H9 (cell line): ENCODE data around the gene CHCHD1. TPM values are rescaled to one million over a fixed set of nuclear protein-coding genes. Genes with fewer than 3 reads are reported as not detected.

Experiments
- DNase-seq: peaks from one replicate; pipeline ENCODE4 v3.0.0-alpha.2; 2017
- H2AFZ ChIP-seq: one replicate; pipeline ENCODE4 v1.6.1; 2013; ENCODE audit warnings: mild to moderate bottlenecking, low read length, control low read depth, moderate library complexity
- H2AK5ac ChIP-seq: 2 replicates; pipeline ENCODE4 v1.6.1; 2013; ENCODE audit warnings: low read length, control low read depth, mixed read lengths; ENCODE audit not compliant: insufficient read length
- H2BK120ac ChIP-seq: one replicate; pipeline ENCODE4 v1.6.1; 2013; ENCODE audit warnings: low read depth, mild to moderate bottlenecking, low read length, control low read depth, inconsistent platforms; ENCODE audit not compliant: poor library complexity, severe bottlenecking
- H2BK12ac ChIP-seq: 2 replicates; pipeline ENCODE4 v1.6.1; 2013; ENCODE audit warnings: low read length, control low read depth, mixed read lengths, low read depth; ENCODE audit not compliant: insufficient read length
- H2BK15ac ChIP-seq: 2 replicates; pipeline ENCODE4 v1.6.1; 2013; ENCODE audit warnings: low read depth, low read length, control low read depth
- H2BK20ac ChIP-seq: one replicate; pipeline ENCODE4 v1.6.1; 2013; ENCODE audit warnings: low read depth, mild to moderate bottlenecking, low read length, control low read depth, inconsistent platforms; ENCODE audit not compliant: poor library complexity, severe bottlenecking
- H2BK5ac ChIP-seq: 2 replicates; pipeline ENCODE4 v1.6.1; 2013; ENCODE audit warnings: low read length, control low read depth, mixed read lengths; ENCODE audit not compliant: insufficient read length
- H3K14ac ChIP-seq: 2 replicates; pipeline ENCODE4 v1.6.1; 2013; ENCODE audit warnings: low read length, control low read depth; ENCODE audit not compliant: insufficient read depth
- H3K18ac ChIP-seq: 2 replicates; pipeline ENCODE4 v1.6.1; 2013; ENCODE audit warnings: low read depth, mild to moderate bottlenecking, mixed read lengths, low read length, control low read depth; ENCODE audit not compliant: insufficient read length
- H3K23ac ChIP-seq: 2 replicates; pipeline ENCODE4 v1.6.1; 2013; ENCODE audit warnings: low read length, control low read depth, mixed read lengths, low read depth; ENCODE audit not compliant: insufficient read length
- H3K23me2 ChIP-seq: 2 replicates; pipeline ENCODE4 v1.6.1; 2013; ENCODE audit warnings: low read depth, mild to moderate bottlenecking, mixed read lengths, low read length, control low read depth; ENCODE audit not compliant: insufficient read length, poor library complexity, severe bottlenecking
- H3K27ac ChIP-seq: 2 replicates; pipeline ENCODE4 v1.5.1; 2013; ENCODE audit warnings: low read length, control low read depth, mixed read lengths, low read depth; ENCODE audit not compliant: insufficient read length
- H3K27me3 ChIP-seq: 2 replicates; pipeline ENCODE4 v1.6.1; 2013; ENCODE audit warnings: low read length, control low read depth, inconsistent platforms; ENCODE audit not compliant: insufficient read depth
- H3K4ac ChIP-seq: 2 replicates; pipeline ENCODE4 v1.6.1; 2013; ENCODE audit warnings: low read depth, mild to moderate bottlenecking, control low read depth, inconsistent platforms, low read length, moderate library complexity
- H3K4me1 ChIP-seq: 2 replicates; pipeline ENCODE4 v1.6.1; 2013; ENCODE audit warnings: low read length, control low read depth, inconsistent platforms; ENCODE audit not compliant: insufficient read depth
- H3K4me2 ChIP-seq: 2 replicates; pipeline ENCODE4 v1.6.1; 2013; ENCODE audit warnings: low read length, control low read depth, mixed read lengths; ENCODE audit not compliant: insufficient read length, insufficient read depth
- H3K56ac ChIP-seq: 2 replicates; pipeline ENCODE4 v1.6.1; 2013; ENCODE audit warnings: low read depth, mild to moderate bottlenecking, mixed read lengths, low read length, control low read depth; ENCODE audit not compliant: insufficient read length
- H3K79me1 ChIP-seq: 2 replicates; pipeline ENCODE4 v1.6.1; 2013; ENCODE audit warnings: low read depth, mild to moderate bottlenecking, moderate library complexity, low read length, control low read depth, inconsistent platforms; ENCODE audit not compliant: insufficient read depth, poor library complexity, severe bottlenecking
- H3K79me2 ChIP-seq: 2 replicates; pipeline ENCODE4 v1.6.1; 2013; ENCODE audit warnings: low read length, control low read depth, inconsistent platforms; ENCODE audit not compliant: insufficient read depth
- H3K9ac ChIP-seq: 2 replicates; pipeline ENCODE4 v1.6.1; 2013; ENCODE audit warnings: low read length, control low read depth, mixed read lengths; ENCODE audit not compliant: insufficient read length; ENCODE audit errors: extremely low read depth
- H3K9me3 ChIP-seq: one replicate; pipeline ENCODE4 v1.6.1; 2013; ENCODE audit warnings: low read depth, low read length, inconsistent platforms; ENCODE audit not compliant: control insufficient read depth
- H3T11ph ChIP-seq: one replicate; pipeline ENCODE4 v1.6.1; 2013; ENCODE audit warnings: mild to moderate bottlenecking, low read length, control low read depth, inconsistent platforms
- H4K20me1 ChIP-seq: one replicate; pipeline ENCODE4 v1.6.1; 2013; ENCODE audit not compliant: control insufficient read depth, insufficient read length, insufficient read depth
- H4K5ac ChIP-seq: 2 replicates; pipeline ENCODE4 v1.6.1; 2013; ENCODE audit warnings: low read depth, mild to moderate bottlenecking, mixed read lengths, low read length, control low read depth; ENCODE audit not compliant: insufficient read length
- H4K8ac ChIP-seq: replicated peaks from 2 replicates; pipeline ENCODE4 v1.6.1; 2013; ENCODE audit warnings: low read length, control low read depth, mixed read lengths, low read depth; ENCODE audit not compliant: insufficient read length
- H4K91ac ChIP-seq: 2 replicates; pipeline ENCODE4 v1.6.1; 2013; ENCODE audit warnings: low read depth, mild to moderate bottlenecking, moderate library complexity, mixed read lengths, low read length, control low read depth; ENCODE audit not compliant: insufficient read length
- H3K27ac Mint-ChIP-seq, 3 experiments: 2 replicates in 2 of 3; 3 replicates in 1 of 3; pipeline ENCODE4 v1.8.0; 2020 to 2021; ENCODE audit warnings: mixed read lengths in 3 of 3, mild to moderate bottlenecking in 1 of 3, moderate library complexity in 1 of 3
- H3K27me3 Mint-ChIP-seq: 2 replicates; pipeline ENCODE4 v1.8.0; 2021; ENCODE audit warnings: low read depth, mild to moderate bottlenecking, moderate library complexity, mixed read lengths
- H3K36me3 Mint-ChIP-seq, 3 experiments: 2 replicates in 2 of 3; 3 replicates in 1 of 3; pipeline ENCODE4 v1.8.0; 2020 to 2021; ENCODE audit warnings: low read depth in 3 of 3, mixed read lengths in 3 of 3; ENCODE audit not compliant: insufficient read depth in 1 of 3
- H3K4me1 Mint-ChIP-seq, 2 experiments: 2 replicates each; pipeline ENCODE4 v1.8.0; 2020; ENCODE audit warnings: mixed read lengths in 2 of 2
- H3K4me3 Mint-ChIP-seq, 2 experiments: 2 replicates in 1 of 2; 3 replicates in 1 of 2; pipeline ENCODE4 v1.8.0; 2020 to 2021; ENCODE audit warnings: mild to moderate bottlenecking in 2 of 2, mixed read lengths in 2 of 2, moderate library complexity in 1 of 2
- H3K9me3 Mint-ChIP-seq, 2 experiments: 2 replicates in 1 of 2; 3 replicates in 1 of 2; pipeline ENCODE4 v1.8.0; 2020; ENCODE audit warnings: mild to moderate bottlenecking in 2 of 2, mixed read lengths in 2 of 2, moderate library complexity in 1 of 2
- WGBS: extraction: QIAGEN DNeasy Blood & Tissue Kit; methylation state at CpG from one replicate; pipeline ENCODE4 v1.1.7; 2013; ENCODE audit warnings: missing lambda C conversion rate, low lambda C conversion rate, mixed read lengths; ENCODE audit not compliant: insufficient read length; ENCODE audit errors: extremely low coverage; 5-methylcytosine and 5-hydroxymethylcytosine counted together
- total RNA-seq: library from RNA; stranded (reverse); gene quantifications from 2 replicates; pipeline ENCODE4 v1.2.1, GENCODE V29; 2021
- TF ChIP-seq, protein P1 (sequence below): fragments of 200-600 bp; sonication (generic); conservative IDR thresholded peaks from 3 replicates; pipeline ENCODE4 v1.8.0; 2021; ENCODE audit warnings: antibody characterized with exemption, mild to moderate bottlenecking

Gene CHCHD1
- total RNA-seq, 1 experiment from 2014 or later, result 45.9 TPM

DNA sequence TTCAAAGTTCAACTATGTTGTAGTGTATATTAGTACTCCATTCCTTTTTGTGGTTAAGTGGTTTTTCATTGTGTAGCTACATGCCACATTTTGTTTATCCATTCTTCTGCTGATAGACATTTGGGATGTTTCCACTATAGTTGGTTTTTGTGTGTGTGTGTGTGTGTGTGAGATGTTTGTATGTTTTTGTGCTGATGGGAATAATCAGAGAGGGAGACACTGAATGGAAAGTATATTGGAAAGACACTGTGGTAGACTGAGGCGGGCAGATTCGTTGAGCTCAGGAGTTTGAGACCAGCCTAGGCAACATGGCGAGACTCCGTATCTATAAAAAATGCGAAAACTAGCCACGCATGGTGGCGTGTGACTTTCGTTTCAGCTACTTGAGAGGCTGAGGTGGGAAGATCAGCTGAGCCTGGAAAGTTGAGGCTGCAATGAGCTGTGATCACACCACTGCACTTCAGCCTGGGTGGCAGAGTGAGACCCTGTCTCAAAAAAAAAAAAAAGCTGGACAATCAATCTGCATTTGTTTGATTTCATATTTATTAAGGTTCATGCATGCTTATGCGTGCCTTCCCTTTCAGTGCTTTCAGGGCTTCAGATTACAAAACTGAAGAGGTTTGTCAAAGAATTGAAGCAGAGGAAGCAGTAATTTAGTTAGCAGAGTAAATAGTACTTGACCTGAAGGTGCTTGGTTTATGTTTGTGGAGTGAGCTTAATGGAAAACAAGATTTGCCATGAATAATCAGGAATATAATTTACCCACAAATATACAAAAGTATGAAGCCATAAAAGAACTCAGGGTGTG, 22.9 kb upstream of the CHCHD1 start:
- no peaks in the 10 kb centered on the region for H3K79me2 ChIP-seq
- Mint-ChIP-seq H3K27me3 (no peaks in the 10 kb centered on the region), H3K4me1 (peaks cover 0 to 3% of the 10 kb centered on the region in 2 experiments; a peak in 1 of 4 replicates)

More for the DNA sequence above, 22.9 kb upstream of the CHCHD1 start:
- Histone ChIP-seq H3K27ac (no peak overlapping the region), H3K4me2 (no peak overlapping the region), H3K4me1 (no peaks in the 10 kb centered on the region), H2AFZ (no peak overlapping the region), H4K20me1 (no peaks in the 10 kb centered on the region), H4K8ac (no peak overlapping the region), H2BK12ac (no peak overlapping the region), H4K91ac (no peak overlapping the region), H3K4ac (no peak overlapping the region), H2BK5ac (no peak overlapping the region), H3T11ph (no peak overlapping the region), H3K56ac (no peak overlapping the region), H3K23ac (no peak overlapping the region), H3K23me2 (no peaks in the 10 kb centered on the region), H2BK120ac (no peak overlapping the region), H3K79me1 (no peaks in the 10 kb centered on the region), H3K18ac (no peak overlapping the region), H3K9ac (no peak overlapping the region), H2AK5ac (no peak overlapping the region), H2BK20ac (no peak overlapping the region), H2BK15ac (no peak overlapping the region), H3K14ac (no peak overlapping the region), H3K9me3 (no peaks in the 10 kb centered on the region), H3K27me3 (no peaks in the 10 kb centered on the region), H4K5ac (no peak overlapping the region)
- TF ChIP-seq, protein P1, sequence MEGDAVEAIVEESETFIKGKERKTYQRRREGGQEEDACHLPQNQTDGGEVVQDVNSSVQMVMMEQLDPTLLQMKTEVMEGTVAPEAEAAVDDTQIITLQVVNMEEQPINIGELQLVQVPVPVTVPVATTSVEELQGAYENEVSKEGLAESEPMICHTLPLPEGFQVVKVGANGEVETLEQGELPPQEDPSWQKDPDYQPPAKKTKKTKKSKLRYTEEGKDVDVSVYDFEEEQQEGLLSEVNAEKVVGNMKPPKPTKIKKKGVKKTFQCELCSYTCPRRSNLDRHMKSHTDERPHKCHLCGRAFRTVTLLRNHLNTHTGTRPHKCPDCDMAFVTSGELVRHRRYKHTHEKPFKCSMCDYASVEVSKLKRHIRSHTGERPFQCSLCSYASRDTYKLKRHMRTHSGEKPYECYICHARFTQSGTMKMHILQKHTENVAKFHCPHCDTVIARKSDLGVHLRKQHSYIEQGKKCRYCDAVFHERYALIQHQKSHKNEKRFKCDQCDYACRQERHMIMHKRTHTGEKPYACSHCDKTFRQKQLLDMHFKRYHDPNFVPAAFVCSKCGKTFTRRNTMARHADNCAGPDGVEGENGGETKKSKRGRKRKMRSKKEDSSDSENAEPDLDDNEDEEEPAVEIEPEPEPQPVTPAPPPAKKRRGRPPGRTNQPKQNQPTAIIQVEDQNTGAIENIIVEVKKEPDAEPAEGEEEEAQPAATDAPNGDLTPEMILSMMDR, result no peak
- no peak for DNase-seq
- H3K27ac Mint-ChIP-seq, result peak overlapping the region in 1 of 3 experiments; percentile 7; a peak in 1 of 7 replicates
- WGBS, result no CpG with 5 or more reads among the region's 9 CpGs
- peaks cover 11 to 58% (median 43%) of the 10 kb centered on the region in 3 experiments for H3K36me3 Mint-ChIP-seq
- no peaks in the 10 kb centered on the region for H3K9me3 Mint-ChIP-seq
- no peak overlapping the region for H3K4me3 Mint-ChIP-seq
